Pulmonary artery endothelial cell (primary cell): Measurements from ENCODE around the gene IL1RAPL1. TPM values are rescaled to one million over a fixed set of nuclear protein-coding genes. Genes with fewer than 3 reads are reported as not detected.
"Not testable (repeated sequence)": the region's sequence is repeated elsewhere in the genome, so short reads cannot be mapped to it uniquely, and the experiment has no call there.

Experiments used
- DNase-seq: peaks from one replicate; pipeline ENCODE4 v3.0.0-alpha.2; 2011; ENCODE audit warnings: low read depth, low spot score
- total RNA-seq: library from RNA; depleted of rRNA; stranded (reverse); fragments of >200 nt; gene quantifications from 2 replicates; pipeline ENCODE4 v1.2.3, GENCODE V29; 2014

IL1RAPL1 gene
- total RNA-seq, 1 donor from 2014 or later, result 0.92 TPM

GRCh38 chrX:29090811-29091210 is 503.6 kb downstream of the IL1RAPL1 start:
- DNase-seq, result no peak

GRCh38 chrX:29107231-29107630 is 520.0 kb downstream of the IL1RAPL1 start:
- no peak for DNase-seq

DNA sequence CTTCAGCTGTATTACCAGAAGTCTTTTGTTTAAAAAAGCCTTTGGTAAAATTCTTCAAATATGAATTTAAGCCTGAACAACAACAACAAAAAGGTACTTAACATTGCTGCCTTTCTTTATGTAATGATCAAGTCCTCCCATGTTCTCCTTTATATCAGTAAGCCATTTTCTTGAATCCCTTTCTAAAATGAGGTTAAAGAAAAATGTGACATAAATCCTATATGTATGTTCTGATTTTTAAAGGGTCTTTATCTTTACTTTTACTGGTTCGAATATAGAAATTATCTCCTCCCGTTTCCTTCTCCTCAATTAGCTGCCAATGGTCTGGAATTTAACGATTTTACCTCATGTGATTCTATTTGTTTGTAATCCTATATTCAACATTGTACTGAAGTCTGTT is 522.8 kb downstream of the IL1RAPL1 start:
- no peak for DNase-seq

DNA sequence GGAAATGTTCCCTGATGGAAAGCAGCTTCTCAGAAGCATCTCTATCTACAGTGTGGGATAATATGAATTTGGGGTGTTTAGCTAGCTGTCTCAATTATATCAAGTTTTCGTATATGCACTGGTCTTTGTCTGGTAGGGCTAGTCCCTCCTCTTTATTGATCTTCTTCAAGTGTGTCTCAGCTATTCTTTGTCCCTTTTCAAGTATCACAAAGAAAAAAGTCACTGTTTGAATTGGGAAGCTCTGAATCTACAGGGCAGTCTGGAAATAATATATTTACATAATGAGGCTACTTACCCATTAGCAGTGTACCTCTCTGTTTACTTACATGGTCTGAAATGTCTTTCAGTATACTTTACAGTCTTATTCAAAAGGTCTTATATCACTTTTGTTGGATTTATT is 526.0 kb downstream of the IL1RAPL1 start:
- no peak for DNase-seq

DNA sequence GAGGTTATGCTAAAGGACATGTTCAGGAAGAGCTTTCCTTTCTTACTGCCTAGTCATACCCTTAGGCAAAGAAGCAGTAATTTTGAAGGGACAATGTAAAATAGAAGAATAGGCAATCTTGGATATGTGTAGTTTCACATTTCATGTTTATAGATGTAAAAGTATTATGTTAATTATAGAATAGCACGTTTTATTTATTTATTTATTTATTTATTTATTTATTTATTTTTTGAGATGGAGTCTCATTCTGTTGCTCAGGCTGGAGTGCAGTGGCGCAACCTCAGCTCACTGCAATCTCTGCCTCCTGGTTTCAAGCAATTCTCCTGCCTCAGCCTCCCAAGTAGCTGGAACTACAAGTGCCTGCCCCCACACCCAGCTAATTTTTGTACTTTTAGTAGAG is 535.6 kb downstream of the IL1RAPL1 start:
- DNase-seq, result not testable (repeated sequence)

- no peak for DNase-seq
Measured at GRCh38 chrX:29130905-29131304, 543.7 kb downstream of the IL1RAPL1 start.

GRCh38 chrX:29136904-29137303 is 549.7 kb downstream of the IL1RAPL1 start:
- DNase-seq, result no peak

DNA sequence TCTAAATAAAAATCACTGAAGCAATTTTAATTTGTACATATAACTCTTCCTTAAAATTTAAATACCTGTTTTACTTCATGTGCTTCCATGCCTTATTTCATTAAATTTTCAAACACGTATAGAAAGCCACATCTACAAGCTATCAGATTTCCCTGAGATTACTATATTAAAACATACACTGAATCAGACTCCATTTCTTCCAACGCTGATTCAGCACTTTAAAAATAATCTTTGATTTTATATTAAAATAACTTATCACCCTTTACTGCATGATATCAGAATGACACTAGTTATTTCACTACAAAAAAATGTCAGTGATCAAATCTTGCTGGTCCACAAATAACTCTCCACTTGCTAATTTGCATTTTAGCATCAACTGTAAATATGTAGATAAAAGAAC is 550.8 kb downstream of the IL1RAPL1 start:
- no peak for DNase-seq

GRCh38 chrX:29143356-29143755 is 556.1 kb downstream of the IL1RAPL1 start:
- DNase-seq, result no peak

GRCh38 chrX:29143756-29144155 is 556.5 kb downstream of the IL1RAPL1 start:
- DNase-seq, result no peak

DNA sequence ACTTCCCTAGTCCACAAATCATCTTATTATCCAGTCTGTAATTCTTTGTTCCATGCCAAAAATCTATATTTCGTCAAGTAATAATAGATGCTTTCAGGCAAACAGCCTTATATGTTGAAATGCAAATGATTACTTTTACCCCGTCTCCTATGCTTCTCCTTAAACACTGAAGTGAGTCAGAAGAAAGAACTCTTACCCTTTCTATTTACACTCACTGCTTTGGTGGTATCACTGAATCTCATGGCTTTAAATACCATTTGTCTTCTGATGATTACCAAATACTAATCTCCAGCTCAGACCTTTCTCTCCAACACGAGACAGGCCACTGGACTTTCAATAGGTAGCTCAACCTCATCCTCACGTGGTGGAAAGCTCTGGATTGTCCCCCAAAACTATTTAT is 558.1 kb downstream of the IL1RAPL1 start:
- no peak for DNase-seq

GRCh38 chrX:29148511-29148910 is 561.3 kb downstream of the IL1RAPL1 start:
- DNase-seq, result no peak

GRCh38 chrX:29155286-29155685 is 568.0 kb downstream of the IL1RAPL1 start:
- no peak for DNase-seq

DNA sequence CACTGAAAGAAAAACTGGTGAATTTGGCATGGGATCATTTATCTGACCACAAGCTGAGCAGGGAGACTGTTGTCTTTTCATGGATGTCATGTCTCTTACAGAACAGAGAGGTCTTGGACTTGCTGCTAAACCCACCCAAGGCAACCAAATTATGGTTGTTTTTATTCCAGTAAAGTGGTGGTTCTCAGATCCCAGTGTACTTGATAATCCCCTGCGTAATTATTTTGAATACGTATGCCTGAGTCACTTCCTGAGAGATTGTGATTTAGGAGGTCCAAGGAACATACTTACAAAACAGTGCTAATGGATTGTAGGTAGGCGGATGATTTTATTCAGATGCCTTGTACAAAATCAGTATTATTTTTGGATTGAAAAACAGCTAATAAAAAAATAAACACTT is 585.6 kb downstream of the IL1RAPL1 start:
- no peak for DNase-seq

GRCh38 chrX:29187264-29187663 is 600.0 kb downstream of the IL1RAPL1 start:
- DNase-seq, result no peak

- no peak for DNase-seq
Measured at GRCh38 chrX:29196501-29196900, 609.3 kb downstream of the IL1RAPL1 start.

DNA sequence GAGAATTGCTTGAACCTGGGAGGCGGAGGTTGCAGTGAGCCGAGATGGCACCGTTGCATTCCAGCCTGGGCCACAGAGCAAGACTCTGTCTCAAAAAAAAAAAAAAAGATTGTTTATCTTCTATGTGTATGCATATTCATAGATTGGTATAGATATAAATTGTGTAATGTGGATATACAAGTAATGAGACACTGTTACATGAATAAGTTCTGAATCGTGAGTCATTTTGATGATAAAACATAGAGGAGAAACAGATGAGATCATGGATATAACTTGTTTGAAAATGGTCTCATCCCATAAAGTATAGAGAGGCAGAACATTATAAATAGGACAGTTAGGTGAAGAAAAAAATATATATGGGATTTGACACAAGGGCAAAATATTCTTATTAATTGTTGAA is 628.0 kb downstream of the IL1RAPL1 start:
- no peak for DNase-seq

DNA sequence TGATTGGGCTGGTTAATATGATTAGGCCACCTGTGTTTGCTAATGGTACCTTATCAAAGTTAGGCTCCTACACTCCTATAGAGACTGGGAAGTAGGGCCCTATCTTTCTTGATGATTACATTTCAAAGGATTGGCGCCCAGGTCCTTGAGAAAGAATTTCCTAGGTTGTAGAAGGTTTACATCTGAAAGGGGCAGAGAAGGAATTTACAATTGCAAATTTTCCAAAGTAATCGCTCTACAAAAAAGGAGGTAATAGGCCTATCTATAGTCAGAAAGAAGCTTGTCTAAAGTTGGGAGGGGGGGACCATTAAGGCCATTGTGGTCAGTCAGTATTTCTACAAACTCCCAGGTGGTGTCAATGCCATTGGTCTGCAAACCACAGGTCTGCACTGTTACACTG is 638.4 kb downstream of the IL1RAPL1 start:
- DNase-seq, result no peak

DNA sequence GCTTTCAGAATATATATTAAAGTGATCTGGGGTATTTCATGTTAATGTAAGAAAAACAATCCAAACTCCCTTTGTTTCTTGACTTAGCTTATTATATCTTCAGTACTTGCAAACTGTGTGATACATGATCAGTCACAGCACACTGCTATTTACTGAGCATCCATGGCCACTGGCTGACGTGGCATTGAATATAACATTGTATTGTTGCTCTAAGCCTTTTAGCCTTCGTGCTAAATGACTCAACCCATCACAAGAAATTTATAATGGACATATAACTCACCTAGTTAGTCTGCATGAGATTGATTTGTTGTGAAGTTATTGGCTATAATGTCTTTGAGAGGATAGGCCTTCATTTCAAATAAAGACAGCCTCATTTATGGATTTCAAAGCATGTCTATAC is 642.6 kb downstream of the IL1RAPL1 start:
- DNase-seq, result no peak

GRCh38 chrX:29231800-29232199 is 644.6 kb downstream of the IL1RAPL1 start:
- no peak for DNase-seq

- no peak for DNase-seq
Measured at GRCh38 chrX:29233592-29234183, 646.4 kb downstream of the IL1RAPL1 start.

DNA sequence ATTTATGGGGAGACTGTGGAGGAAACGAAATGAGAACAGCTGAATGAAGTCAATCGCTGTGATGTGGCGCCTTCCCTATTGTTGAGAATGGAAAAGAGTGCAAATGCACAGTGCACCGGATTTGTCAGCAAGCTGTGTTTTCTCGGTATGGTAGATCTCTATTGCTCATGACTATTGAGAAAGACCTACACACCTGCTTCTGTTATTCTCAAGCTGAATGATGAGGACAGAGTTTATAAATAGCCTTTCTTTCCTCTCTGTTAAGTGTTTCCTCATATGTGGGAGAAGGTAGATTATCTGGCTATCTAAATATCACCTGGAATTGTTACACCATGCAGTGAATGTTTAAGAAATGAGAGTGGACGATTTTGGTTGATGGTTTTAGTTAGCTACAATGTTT is 650.7 kb downstream of the IL1RAPL1 start:
- DNase-seq, result no peak

- no peak for DNase-seq
Measured at GRCh38 chrX:29241809-29242208, 654.6 kb downstream of the IL1RAPL1 start.

DNA sequence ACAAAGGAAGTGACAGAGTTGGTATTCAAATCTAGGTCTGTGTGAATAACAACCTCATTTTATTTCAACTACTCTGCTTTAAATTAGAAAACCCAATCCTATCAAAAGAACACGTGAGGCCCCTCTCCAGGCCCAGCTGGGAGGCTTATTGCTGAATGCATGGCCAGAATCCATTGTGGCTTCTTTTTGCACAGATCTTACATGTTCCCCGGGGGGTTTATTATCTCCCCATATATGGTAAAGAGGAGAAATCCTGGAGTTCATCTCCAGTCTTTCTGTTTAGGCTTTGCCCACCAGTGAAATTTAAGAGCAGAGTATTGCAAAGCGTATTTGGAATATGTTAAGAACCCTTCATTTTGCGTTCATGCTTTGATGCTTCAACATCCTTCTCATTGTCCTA is 655.6 kb downstream of the IL1RAPL1 start:
- DNase-seq, result no peak
